Measurements from ENCODE around the gene TP53INP2.

Gene TP53INP2

GRCh38 chr20:34689486-34689885 lies 14.7 kb upstream of the TP53INP2 start:
- Histone ChIP-seq H3K36me3 (no peaks in the 10 kb centered on the region), H3K4me3 (ENCODE audit: low read depth in 1 of 2, low read length in 1 of 2) (peak overlapping the region in 1 of 2 experiments; percentile 28), H3K4me1 (ENCODE audit: control insufficient read depth in 1 of 2, insufficient read depth in 1 of 2, low read depth in 1 of 2, low read length in 1 of 2) (peaks cover 6 to 16% of the 10 kb centered on the region in 2 experiments), H3K27me3 (no peaks in the 10 kb centered on the region), H3K9me3 (no peaks in the 10 kb centered on the region), H3K27ac (no peak overlapping the region)
- TF ChIP-seq, protein P1, sequence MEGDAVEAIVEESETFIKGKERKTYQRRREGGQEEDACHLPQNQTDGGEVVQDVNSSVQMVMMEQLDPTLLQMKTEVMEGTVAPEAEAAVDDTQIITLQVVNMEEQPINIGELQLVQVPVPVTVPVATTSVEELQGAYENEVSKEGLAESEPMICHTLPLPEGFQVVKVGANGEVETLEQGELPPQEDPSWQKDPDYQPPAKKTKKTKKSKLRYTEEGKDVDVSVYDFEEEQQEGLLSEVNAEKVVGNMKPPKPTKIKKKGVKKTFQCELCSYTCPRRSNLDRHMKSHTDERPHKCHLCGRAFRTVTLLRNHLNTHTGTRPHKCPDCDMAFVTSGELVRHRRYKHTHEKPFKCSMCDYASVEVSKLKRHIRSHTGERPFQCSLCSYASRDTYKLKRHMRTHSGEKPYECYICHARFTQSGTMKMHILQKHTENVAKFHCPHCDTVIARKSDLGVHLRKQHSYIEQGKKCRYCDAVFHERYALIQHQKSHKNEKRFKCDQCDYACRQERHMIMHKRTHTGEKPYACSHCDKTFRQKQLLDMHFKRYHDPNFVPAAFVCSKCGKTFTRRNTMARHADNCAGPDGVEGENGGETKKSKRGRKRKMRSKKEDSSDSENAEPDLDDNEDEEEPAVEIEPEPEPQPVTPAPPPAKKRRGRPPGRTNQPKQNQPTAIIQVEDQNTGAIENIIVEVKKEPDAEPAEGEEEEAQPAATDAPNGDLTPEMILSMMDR (IDR thresholded peaks at IDR 0.05): no peak

GRCh38 chr20:34691838-34692237 lies 12.3 kb upstream of the TP53INP2 start:
- TF ChIP-seq, protein P1 (IDR thresholded peaks at IDR 0.05): no peak
- Histone ChIP-seq H3K4me3 (ENCODE audit: low read depth in 1 of 2, low read length in 1 of 2) (no peak overlapping the region), H3K27me3 (no peaks in the 10 kb centered on the region), H3K27ac (no peak overlapping the region), H3K9me3 (no peaks in the 10 kb centered on the region), H3K36me3 (no peaks in the 10 kb centered on the region), H3K4me1 (ENCODE audit: control insufficient read depth in 1 of 2, insufficient read depth in 1 of 2, low read depth in 1 of 2, low read length in 1 of 2) (no peaks in the 10 kb centered on the region)

DNA sequence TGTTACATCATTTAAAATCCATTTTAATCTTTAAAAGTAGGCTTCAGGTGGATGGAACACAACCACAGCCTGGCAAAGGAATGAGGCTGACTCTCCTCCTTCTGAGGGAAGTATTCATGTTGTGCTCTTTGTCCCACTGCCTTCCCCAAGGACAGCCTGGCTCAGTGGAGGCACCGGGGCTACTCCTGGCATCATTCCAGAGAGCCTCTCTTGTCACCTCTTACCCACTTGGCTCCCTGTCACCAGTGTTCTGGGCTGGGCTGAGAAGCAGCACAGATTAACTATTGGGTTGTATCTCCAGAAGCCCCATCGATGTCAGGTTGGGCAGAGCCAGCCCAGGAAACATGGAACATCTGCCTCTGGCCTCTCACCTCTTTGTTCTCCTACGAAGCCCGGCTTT lies 10.7 kb upstream of the TP53INP2 start:
- TF ChIP-seq, protein P1 (IDR thresholded peaks at IDR 0.05): no peak
- Histone ChIP-seq H3K4me1 (ENCODE audit: control insufficient read depth in 1 of 2, insufficient read depth in 1 of 2, low read depth in 1 of 2, low read length in 1 of 2) (no peaks in the 10 kb centered on the region), H3K36me3 (no peaks in the 10 kb centered on the region), H3K27me3 (no peaks in the 10 kb centered on the region), H3K4me3 (ENCODE audit: low read depth in 1 of 2, low read length in 1 of 2) (no peak overlapping the region), H3K9me3 (no peaks in the 10 kb centered on the region), H3K27ac (no peak overlapping the region)

DNA sequence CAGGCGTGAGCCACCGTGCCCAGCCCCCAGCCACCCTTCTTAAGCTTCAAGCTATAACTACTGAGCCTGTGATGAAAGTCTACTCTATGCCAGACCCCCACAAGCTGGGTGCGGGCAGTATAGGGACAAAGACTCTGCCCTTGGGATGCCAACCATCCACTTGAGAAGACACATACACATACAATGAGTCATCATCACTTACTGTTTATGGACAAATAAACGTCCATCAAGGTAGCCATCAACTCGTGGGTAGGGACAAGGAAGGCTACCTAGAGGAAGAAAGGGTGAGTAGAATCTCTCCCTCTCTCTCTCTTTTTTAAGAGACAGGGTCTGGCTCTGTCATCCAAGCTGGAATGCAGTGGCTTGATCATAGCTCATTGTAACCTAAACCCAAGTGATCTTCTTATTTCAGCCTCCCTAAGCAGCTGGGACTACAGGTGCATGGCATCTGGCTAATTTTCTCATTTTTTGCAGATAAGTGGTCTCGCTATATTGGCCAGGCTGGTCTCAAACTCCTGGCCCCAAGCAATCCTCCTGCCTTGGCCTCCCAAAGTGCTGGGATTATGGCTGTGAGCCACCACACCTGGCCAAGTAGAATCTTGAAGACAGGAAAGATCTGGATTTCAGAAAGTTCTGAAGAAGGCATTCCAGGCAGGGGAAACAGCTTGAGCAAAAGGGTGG lies 2.6 kb upstream of the TP53INP2 start:
- Histone ChIP-seq H3K4me3 (ENCODE audit: low read depth in 1 of 2, low read length in 1 of 2) (no peak overlapping the region), H3K9me3 (no peaks in the 10 kb centered on the region), H3K36me3 (no peaks in the 10 kb centered on the region), H3K4me1 (ENCODE audit: control insufficient read depth in 1 of 2, insufficient read depth in 1 of 2, low read depth in 1 of 2, low read length in 1 of 2) (peaks cover 29 to 30% of the 10 kb centered on the region in 2 experiments), H3K27me3 (no peaks in the 10 kb centered on the region), H3K27ac (no peak overlapping the region)
- TF ChIP-seq, protein P1 (IDR thresholded peaks at IDR 0.05): no peak

DNA sequence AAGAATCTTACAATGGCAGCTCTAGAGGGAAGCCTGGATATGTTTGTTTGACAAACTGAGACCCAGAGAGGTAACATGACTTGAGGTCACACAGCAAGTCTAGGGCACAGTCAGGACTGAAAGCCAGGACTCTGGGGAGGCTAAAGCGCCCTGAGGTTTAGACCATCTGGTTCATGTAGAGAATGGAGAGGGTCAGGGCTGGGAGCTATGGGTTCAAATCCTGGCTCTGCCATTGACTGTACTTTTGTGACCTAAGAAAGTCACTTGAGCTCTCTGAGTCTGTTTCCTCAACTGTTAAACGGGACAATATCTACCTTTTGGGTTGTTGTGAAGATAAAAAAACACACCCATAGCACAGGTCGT lies 1.1 kb upstream of the TP53INP2 start:
- peak overlapping the region; percentile 99 for H3K27ac ChIP-seq
- peak overlapping the region; percentile 71 to 94 for H3K4me3 ChIP-seq (ENCODE audit: low read depth in 1 of 2, low read length in 1 of 2)
- TF ChIP-seq, protein P1 (IDR thresholded peaks at IDR 0.05): no peak

More for the DNA sequence above, 1.1 kb upstream of the TP53INP2 start:
- H3K36me3 ChIP-seq: no peaks in the 10 kb centered on the region
- no peaks in the 10 kb centered on the region for H3K9me3 ChIP-seq
- H3K27me3 ChIP-seq: no peaks in the 10 kb centered on the region
- peaks cover 44 to 45% of the 10 kb centered on the region in 2 experiments for H3K4me1 ChIP-seq (ENCODE audit: control insufficient read depth in 1 of 2, insufficient read depth in 1 of 2, low read depth in 1 of 2, low read length in 1 of 2)
